Transverse colon (tissue), 4 donors: ENCODE data around the gene SPEN. TPM values are rescaled to one million over a fixed set of nuclear protein-coding genes. Genes with fewer than 3 reads are reported as not detected.

ENCODE experiments used
- DNase-seq: peaks from one replicate; pipeline ENCODE4 v3.0.0-alpha.2; 2019
- H3K27ac ChIP-seq, 4 donors: fragments of 200-600 bp; sonication (generic); 2 replicates each; pipeline ENCODE4 v1.5.1; 2016 to 2018; ENCODE audit warnings: inconsistent platforms in 4 of 4
- H3K27me3 ChIP-seq: fragments of 200-600 bp; sonication (generic); 2 replicates; pipeline ENCODE4 v1.5.1; 2017; ENCODE audit warnings: inconsistent platforms
- H3K36me3 ChIP-seq, 4 donors: fragments of 200-600 bp; sonication (generic); 2 replicates each; pipeline ENCODE4 v1.5.1; 2017 to 2019; ENCODE audit warnings: inconsistent platforms in 4 of 4
- H3K4me1 ChIP-seq, 4 donors: fragments of 200-600 bp; sonication (generic); 2 replicates each; pipeline ENCODE4 v1.5.1; 2017 to 2020; ENCODE audit warnings: inconsistent platforms in 4 of 4
- H3K4me3 ChIP-seq, 4 donors: fragments of 200-600 bp; sonication (generic); 1 replicate in 1 of 4; 2 replicates in 3 of 4; pipeline versions ENCODE4 v1.5.1 to v1.6.1; 2017 to 2019; ENCODE audit warnings: inconsistent platforms in 4 of 4
- H3K9me3 ChIP-seq, 2 donors: fragments of 200-600 bp; sonication (generic); 2 replicates each; pipeline ENCODE4 v1.5.1; 2017 to 2019; ENCODE audit warnings: inconsistent platforms in 2 of 2
- EP300 ChIP-seq: sonication (generic); formaldehyde crosslinking; IDR thresholded peaks from one replicate; pipeline ENCODE4 v1.6.1; 2017; ENCODE audit warnings: antibody characterized with exemption, low read depth
- POLR2A ChIP-seq: fragments of 450-650 bp; IDR thresholded peaks from one replicate; pipeline ENCODE4 v1.6.1; 2016; ENCODE audit warnings: antibody characterized with exemption, mild to moderate bottlenecking, moderate library complexity
- POLR2AphosphoS5 ChIP-seq, 3 donors: sonication (generic); formaldehyde crosslinking; IDR thresholded peaks; one replicate each; pipeline ENCODE4 v1.6.1; 2016; ENCODE audit warnings: antibody characterized with exemption in 3 of 3
- WGBS, 2 donors: methylation state at CpG; one replicate each; pipeline ENCODE4 v1.1.5; 2018; ENCODE audit warnings: low coverage in 1 of 2; 5-methylcytosine and 5-hydroxymethylcytosine counted together
- in situ Hi-C, 4 donors: fragments of 200-750 bp; cut with MboI; loops; one replicate each; pipeline versions ENCODE4 v1.15.0 to v1.15.1; 2017; ENCODE audit warnings: low sequenced_read_pairs in 3 of 4, low pct_ligation_motif_present in 1 of 4, low pct_unique_long_range_greater_than_20kb in 1 of 4
- intact Hi-C: fragments of 100-400 bp; cut with DNase I; formaldehyde crosslinking; loops from one replicate; pipeline ENCODE4 v1.15.1; 2023; ENCODE audit warnings: low total_unique reads
- total RNA-seq, 4 donors: library from RNA; depleted of rRNA; stranded (reverse); fragments of >200 nt; gene quantifications; one replicate each; pipeline ENCODE4 v1.1.0, GENCODE V29; 2016
- TF ChIP-seq, protein P1 (sequence below), 5 experiments: fragments of 200-600 bp in 3 of 5; fragments of 450-650 bp in 2 of 5; sonication (generic) in 3 of 5; IDR thresholded peaks; 1 replicate in 2 of 5; 2 replicates in 3 of 5; pipeline ENCODE4 v1.5.1; 2016 to 2017; ENCODE audit warnings: antibody characterized with exemption in 5 of 5, inconsistent platforms in 3 of 5, mild to moderate bottlenecking in 2 of 5, moderate library complexity in 1 of 5

Gene SPEN
- total RNA-seq, 4 donors from 2014 or later: 28.4 to 81.9 (median 42.6) TPM

- WGBS, 2 donors: 91% methylated on average over 5 of the region's 5 CpGs; no CpG with 5 or more reads in 1 of the 2 donors
- in situ Hi-C loops (no loop called here), intact Hi-C loops (no loop called here)
- Histone ChIP-seq H3K36me3 (peaks cover 0 to 64% (median 34%) of the 10 kb centered on the region in 4 donors), H3K4me3 (no peak overlapping the region), H3K9me3 (no peaks in the 10 kb centered on the region), H3K27me3 (no peaks in the 10 kb centered on the region), H3K4me1 (peaks cover 0 to 1% (median 0%) of the 10 kb centered on the region in 4 donors), H3K27ac (no peak overlapping the region)
- DNase-seq: no peak
- TF ChIP-seq, protein P1, sequence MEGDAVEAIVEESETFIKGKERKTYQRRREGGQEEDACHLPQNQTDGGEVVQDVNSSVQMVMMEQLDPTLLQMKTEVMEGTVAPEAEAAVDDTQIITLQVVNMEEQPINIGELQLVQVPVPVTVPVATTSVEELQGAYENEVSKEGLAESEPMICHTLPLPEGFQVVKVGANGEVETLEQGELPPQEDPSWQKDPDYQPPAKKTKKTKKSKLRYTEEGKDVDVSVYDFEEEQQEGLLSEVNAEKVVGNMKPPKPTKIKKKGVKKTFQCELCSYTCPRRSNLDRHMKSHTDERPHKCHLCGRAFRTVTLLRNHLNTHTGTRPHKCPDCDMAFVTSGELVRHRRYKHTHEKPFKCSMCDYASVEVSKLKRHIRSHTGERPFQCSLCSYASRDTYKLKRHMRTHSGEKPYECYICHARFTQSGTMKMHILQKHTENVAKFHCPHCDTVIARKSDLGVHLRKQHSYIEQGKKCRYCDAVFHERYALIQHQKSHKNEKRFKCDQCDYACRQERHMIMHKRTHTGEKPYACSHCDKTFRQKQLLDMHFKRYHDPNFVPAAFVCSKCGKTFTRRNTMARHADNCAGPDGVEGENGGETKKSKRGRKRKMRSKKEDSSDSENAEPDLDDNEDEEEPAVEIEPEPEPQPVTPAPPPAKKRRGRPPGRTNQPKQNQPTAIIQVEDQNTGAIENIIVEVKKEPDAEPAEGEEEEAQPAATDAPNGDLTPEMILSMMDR (IDR thresholded peaks at IDR 0.05): no peak
- TF ChIP-seq POLR2AphosphoS5 (IDR thresholded peaks at IDR 0.05) (no peak), EP300 (no peak), POLR2A (no peak)
Observed at GRCh38 chr1:15933684-15934083, 86.2 kb downstream of the SPEN start.

- peaks cover 0 to 9% (median 6%) of the 10 kb centered on the region in 4 donors for H3K4me1 ChIP-seq
- TF ChIP-seq, protein P1 (IDR thresholded peaks at IDR 0.05): no peak
- TF ChIP-seq EP300: no peak
- no peak for TF ChIP-seq POLR2A
- no peak for TF ChIP-seq POLR2AphosphoS5 (IDR thresholded peaks at IDR 0.05)
- peaks cover 0 to 59% (median 31%) of the 10 kb centered on the region in 4 donors for H3K36me3 ChIP-seq
- DNase-seq: no peak
- no peaks in the 10 kb centered on the region for H3K27me3 ChIP-seq
- in situ Hi-C loops: no loop called here
- H3K27ac ChIP-seq: no peak overlapping the region
- 92 to 100% methylated on average over 3 to 42 of the region's 42 CpGs for WGBS, 2 donors
- H3K4me3 ChIP-seq: no peak overlapping the region
- intact Hi-C loops: no loop called here
- no peaks in the 10 kb centered on the region for H3K9me3 ChIP-seq
Observed at GRCh38 chr1:15934211-15935055, 86.9 kb downstream of the SPEN start.

GRCh38 chr1:15935056-15935950, 87.8 kb downstream of the SPEN start:
- 88 to 95% methylated on average over 4 to 26 of the region's 29 CpGs for WGBS, 2 donors
- intact Hi-C loops (no loop called here), in situ Hi-C loops (no loop called here)
- no peak for DNase-seq
- no peak for TF ChIP-seq EP300
- no peak for TF ChIP-seq POLR2AphosphoS5 (IDR thresholded peaks at IDR 0.05)
- TF ChIP-seq POLR2A: no peak
- TF ChIP-seq, protein P1 (IDR thresholded peaks at IDR 0.05): no peak
- Histone ChIP-seq H3K27me3 (no peaks in the 10 kb centered on the region), H3K27ac (no peak overlapping the region), H3K4me3 (no peak overlapping the region), H3K36me3 (peaks cover 0 to 54% (median 27%) of the 10 kb centered on the region in 4 donors), H3K9me3 (no peaks in the 10 kb centered on the region), H3K4me1 (peaks cover 0 to 12% (median 8%) of the 10 kb centered on the region in 4 donors)

- Histone ChIP-seq H3K4me3 (no peak overlapping the region), H3K36me3 (peaks cover 0 to 52% (median 21%) of the 10 kb centered on the region in 4 donors), H3K27ac (no peak overlapping the region), H3K4me1 (peaks cover 0 to 12% (median 8%) of the 10 kb centered on the region in 4 donors), H3K27me3 (no peaks in the 10 kb centered on the region), H3K9me3 (no peaks in the 10 kb centered on the region)
- DNase-seq: no peak
- in situ Hi-C loops (no loop called here), intact Hi-C loops (no loop called here)
- TF ChIP-seq, protein P1 (IDR thresholded peaks at IDR 0.05): no peak
- no peak for TF ChIP-seq POLR2A
- no peak for TF ChIP-seq POLR2AphosphoS5 (IDR thresholded peaks at IDR 0.05)
- no peak for TF ChIP-seq EP300
- WGBS, 2 donors: 98 to 100% methylated on average over 1 to 9 of the region's 10 CpGs
Observed at GRCh38 chr1:15936025-15936424, 88.5 kb downstream of the SPEN start.
